ENCODE results near the gene SYNE1. TPM values are rescaled to one million over a fixed set of nuclear protein-coding genes. Genes with fewer than 3 reads are reported as not detected.

The SYNE1 gene
- total RNA-seq, 4 donors from 2014 or later = 78.9 to 352 (median 113) TPM

DNA sequence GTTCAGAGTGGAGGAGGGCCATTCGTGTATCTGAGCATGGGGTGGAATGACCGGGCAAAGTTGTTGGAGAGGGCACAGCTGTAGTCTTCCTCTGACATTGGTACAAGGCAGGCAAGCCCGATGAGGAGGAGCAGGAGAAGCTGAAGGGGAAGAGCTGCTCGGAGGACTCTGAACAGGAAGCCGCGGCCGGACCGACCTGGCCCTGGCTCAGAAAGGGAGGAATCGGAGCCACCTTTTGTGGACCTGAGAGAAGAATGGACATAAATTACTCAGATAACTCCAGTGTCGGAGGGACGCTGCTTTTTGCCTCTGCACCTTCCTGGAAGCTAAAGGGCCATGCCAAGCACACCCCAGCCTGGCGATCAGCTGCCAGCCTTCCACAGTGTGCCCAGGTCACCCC is 514.7 kb downstream of the SYNE1 start:
- ATAC-seq (ENCODE audit: low FRiP score) (no peak), DNase-seq (ENCODE audit: low spot score) (no peak)
- TF ChIP-seq, protein P1, sequence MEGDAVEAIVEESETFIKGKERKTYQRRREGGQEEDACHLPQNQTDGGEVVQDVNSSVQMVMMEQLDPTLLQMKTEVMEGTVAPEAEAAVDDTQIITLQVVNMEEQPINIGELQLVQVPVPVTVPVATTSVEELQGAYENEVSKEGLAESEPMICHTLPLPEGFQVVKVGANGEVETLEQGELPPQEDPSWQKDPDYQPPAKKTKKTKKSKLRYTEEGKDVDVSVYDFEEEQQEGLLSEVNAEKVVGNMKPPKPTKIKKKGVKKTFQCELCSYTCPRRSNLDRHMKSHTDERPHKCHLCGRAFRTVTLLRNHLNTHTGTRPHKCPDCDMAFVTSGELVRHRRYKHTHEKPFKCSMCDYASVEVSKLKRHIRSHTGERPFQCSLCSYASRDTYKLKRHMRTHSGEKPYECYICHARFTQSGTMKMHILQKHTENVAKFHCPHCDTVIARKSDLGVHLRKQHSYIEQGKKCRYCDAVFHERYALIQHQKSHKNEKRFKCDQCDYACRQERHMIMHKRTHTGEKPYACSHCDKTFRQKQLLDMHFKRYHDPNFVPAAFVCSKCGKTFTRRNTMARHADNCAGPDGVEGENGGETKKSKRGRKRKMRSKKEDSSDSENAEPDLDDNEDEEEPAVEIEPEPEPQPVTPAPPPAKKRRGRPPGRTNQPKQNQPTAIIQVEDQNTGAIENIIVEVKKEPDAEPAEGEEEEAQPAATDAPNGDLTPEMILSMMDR (IDR thresholded peaks at IDR 0.05) = no peak

DNA sequence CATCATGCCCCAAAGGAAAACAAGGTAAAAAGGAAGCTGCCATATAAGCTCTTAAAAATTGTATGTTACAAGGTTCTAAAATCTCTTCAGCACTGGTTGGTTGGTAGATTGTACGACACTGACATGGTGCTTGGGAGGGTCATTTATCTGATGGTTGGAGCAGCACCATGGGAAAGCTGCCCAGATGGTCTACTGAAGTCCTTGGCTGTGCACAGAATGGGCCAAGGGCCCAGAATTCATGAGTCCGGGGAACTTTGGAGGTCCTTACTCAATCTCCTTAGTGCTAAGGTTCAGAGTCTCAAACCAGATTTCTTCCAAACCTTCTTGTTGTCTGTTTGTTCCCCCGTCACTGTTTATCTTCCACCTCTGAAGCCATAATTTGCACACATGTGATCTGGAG is 515.3 kb downstream of the SYNE1 start:
- TF ChIP-seq, protein P1 (IDR thresholded peaks at IDR 0.05) = no peak
- DNase-seq (ENCODE audit: low spot score) (no peak), ATAC-seq (ENCODE audit: low FRiP score) (no peak)

DNA sequence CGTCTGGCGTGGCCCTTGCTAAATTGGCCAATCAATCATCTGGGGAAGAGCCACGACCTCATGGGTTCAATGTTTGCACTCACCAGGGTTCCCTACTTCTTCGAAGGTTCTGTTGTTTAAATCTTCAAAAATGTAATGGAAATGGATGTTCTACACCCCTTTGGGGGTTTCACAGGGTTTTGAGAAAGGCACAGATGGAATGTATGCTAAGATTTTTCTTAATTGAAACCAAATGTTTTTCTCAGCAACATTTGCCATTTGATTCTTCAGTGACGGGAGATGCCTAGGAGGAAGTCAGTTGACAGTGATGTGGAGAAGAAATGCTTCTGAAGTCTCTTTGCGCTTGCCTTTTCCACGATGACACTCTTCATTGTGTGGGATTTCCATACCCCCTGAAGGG is 517.3 kb downstream of the SYNE1 start:
- TF ChIP-seq, protein P1 (IDR thresholded peaks at IDR 0.05) = no peak
- no peak for ATAC-seq (ENCODE audit: low FRiP score)
- no peak for DNase-seq (ENCODE audit: low spot score)

DNA sequence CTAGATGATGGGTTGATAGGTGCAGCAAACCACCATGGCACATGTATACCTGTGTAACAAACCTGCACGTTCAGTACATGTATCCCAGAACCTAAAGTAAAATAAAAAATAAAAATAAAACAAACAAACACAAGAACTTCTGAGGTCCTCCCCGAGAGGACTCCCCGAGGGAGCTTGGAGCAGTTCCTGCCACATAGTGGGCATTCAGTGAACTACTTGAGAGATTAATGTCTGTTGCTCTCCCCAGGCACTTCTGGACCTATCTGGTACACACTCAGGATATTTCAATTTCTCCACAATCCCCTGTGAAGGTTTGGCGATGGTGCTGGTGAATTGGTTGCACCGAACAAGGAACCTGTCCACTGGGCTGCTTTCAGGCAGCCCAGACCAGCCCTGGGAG is 518.5 kb downstream of the SYNE1 start:
- DNase-seq (ENCODE audit: low spot score) (no peak), ATAC-seq (ENCODE audit: low FRiP score) (no peak)
- TF ChIP-seq, protein P1 (IDR thresholded peaks at IDR 0.05) = no peak

DNA sequence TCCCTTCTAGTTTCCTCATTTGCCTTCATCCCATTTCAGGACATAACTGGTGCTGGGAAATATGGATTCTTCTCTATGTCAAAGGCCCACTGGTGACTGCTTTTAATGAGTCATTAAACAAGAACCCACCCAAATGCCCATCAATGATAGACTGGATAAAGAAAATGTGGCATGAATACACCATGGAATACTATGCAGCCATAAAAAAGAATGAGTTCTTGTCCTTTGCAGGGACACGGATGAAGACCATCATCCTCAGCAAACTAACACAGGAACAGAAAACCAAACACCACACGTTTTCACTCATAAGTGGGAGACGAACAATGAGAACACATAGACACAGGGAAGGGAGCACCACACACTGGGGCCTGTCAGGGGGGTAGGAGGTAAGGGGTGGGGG is 518.9 kb downstream of the SYNE1 start:
- DNase-seq (ENCODE audit: low spot score) = no peak
- TF ChIP-seq, protein P1 (IDR thresholded peaks at IDR 0.05) = no peak
- no peak for ATAC-seq (ENCODE audit: low FRiP score)

DNA sequence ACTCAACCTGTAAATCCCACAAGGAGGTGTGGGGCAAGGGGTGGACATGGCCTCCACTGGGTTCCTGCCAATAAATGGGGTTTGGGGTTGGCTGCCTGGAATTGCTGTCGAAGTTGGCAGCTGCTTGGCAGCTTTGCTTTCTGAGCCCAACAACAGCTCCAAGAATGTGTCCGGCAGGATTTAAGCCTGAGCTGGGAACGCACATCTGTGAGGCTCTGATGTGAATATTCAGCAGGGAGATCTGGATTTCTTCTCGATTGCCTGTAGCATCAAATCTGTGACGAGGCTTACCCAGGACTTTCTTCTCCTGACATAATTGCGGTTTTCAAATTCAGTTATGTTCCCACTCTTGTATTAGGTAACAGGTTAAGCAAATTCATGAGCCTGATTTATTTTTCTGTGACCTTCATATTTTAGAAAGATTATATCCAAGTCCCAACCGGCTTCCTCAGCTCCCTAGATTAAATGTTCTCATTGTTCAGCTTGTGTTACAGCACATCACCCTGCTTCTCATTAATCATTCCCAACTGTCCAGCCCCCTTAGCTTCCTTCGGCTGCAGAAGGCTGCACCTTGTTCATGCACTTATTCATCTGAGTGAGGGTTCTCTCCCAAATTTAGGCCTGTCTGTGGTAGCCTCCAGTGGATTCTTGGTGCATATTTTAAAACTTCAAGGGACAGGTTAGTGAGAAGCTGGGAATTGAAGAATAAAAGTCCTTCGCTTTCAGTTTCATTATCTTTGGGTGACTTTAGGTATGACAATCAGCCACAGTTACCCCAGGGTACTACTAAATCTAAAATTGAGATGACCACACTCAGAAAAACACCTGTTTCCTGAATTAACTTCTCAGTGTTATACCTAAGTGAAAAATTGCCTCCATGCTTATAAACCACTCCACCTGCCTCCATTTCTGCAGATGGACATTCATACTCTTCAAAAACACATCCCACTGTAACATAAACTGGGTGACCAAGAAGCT is 519.7 kb downstream of the SYNE1 start:
- DNase-seq (ENCODE audit: low spot score) = no peak
- TF ChIP-seq, protein P1 (IDR thresholded peaks at IDR 0.05) = no peak
- no peak for ATAC-seq (ENCODE audit: low FRiP score)
